HEK293 (cell line): ENCODE data around the gene FIGNL1.
A peak's percentile ranks its signal among the peaks of the same experiment; 100 is the strongest.

Source experiments
- CTCF ChIA-PET: fragments of 350-600 bp; formaldehyde crosslinking; extraction: SDS; loops from one replicate; lab custom pipeline; 2021; ENCODE audit warnings: antibody characterized with exemption; lab: Yijun Ruan, JAX
- POLR2A ChIA-PET: fragments of 300-600 bp; formaldehyde crosslinking; extraction: SDS; loops from one replicate; lab custom pipeline; 2020; ENCODE audit warnings: antibody characterized with exemption, inconsistent platforms; lab: Yijun Ruan, JAX
- H3K27ac ChIP-seq: fragments of 200-500 bp; sonication (Bioruptor generic); 2 replicates; pipeline ENCODE4 v1.5.1; 2014; ENCODE audit warnings: low read depth, low read length, control low read depth, inconsistent platforms; ENCODE audit errors: extremely low read depth
- H3K36me3 ChIP-seq, 2 experiments: fragments of 200-500 bp in 1 of 2; sonication (Bioruptor generic) in 1 of 2; 1 replicate in 1 of 2; 2 replicates in 1 of 2; pipeline ENCODE4 v1.5.1; 2014 to 2017; ENCODE audit warnings: inconsistent platforms in 2 of 2, low read length in 2 of 2; ENCODE audit not compliant: control insufficient read depth in 2 of 2, insufficient read depth in 1 of 2
- H3K4me1 ChIP-seq: fragments of 200-500 bp; sonication (Bioruptor generic); 2 replicates; pipeline ENCODE4 v1.5.1; 2014; ENCODE audit warnings: mild to moderate bottlenecking, low read length, inconsistent platforms; ENCODE audit not compliant: control insufficient read depth, insufficient read depth
- H3K4me3 ChIP-seq: 2 replicates; pipeline ENCODE4 v1.5.1; 2011; ENCODE audit warnings: low read depth, mild to moderate bottlenecking, control low read depth, low read length, moderate library complexity
- H3K9me3 ChIP-seq: fragments of 200-500 bp; sonication (Bioruptor generic); 2 replicates; pipeline ENCODE4 v1.5.1; 2014; ENCODE audit warnings: low read depth, low read length, inconsistent platforms; ENCODE audit not compliant: control insufficient read depth, insufficient read depth
- EGR2 ChIP-seq: fragments of 450-650 bp; formaldehyde crosslinking; IDR thresholded peaks from 2 replicates; pipeline ENCODE4 v1.5.1; 2016; ENCODE audit warnings: low read depth, missing biosample characterization, missing genetic modification characterization
- HOXA7 ChIP-seq: sonication (generic); formaldehyde crosslinking; IDR thresholded peaks from 2 replicates; pipeline ENCODE4 v1.8.1; 2022; ENCODE audit warnings: missing genetic modification reagents, borderline replicate concordance
- KLF16 ChIP-seq: fragments of 450-650 bp; formaldehyde crosslinking; IDR thresholded peaks from 2 replicates; pipeline ENCODE4 v1.5.1; 2017; ENCODE audit warnings: missing biosample characterization, missing genetic modification characterization
- MZF1 ChIP-seq: fragments of 450-650 bp; formaldehyde crosslinking; IDR thresholded peaks from 2 replicates; pipeline ENCODE4 v1.5.1; 2017; ENCODE audit warnings: missing biosample characterization, missing genetic modification characterization, borderline replicate concordance
- SP7 ChIP-seq: fragments of 450-650 bp; formaldehyde crosslinking; IDR thresholded peaks from 2 replicates; pipeline ENCODE4 v1.5.1; 2016; ENCODE audit warnings: missing biosample characterization, missing genetic modification characterization
- ZBTB1 ChIP-seq: fragments of 450-650 bp; formaldehyde crosslinking; IDR thresholded peaks from 2 replicates; pipeline ENCODE4 v1.5.1; 2016; ENCODE audit warnings: missing biosample characterization, missing genetic modification characterization
- ZBTB20 ChIP-seq: fragments of 450-650 bp; formaldehyde crosslinking; IDR thresholded peaks from 2 replicates; pipeline ENCODE4 v1.5.1; 2016; ENCODE audit warnings: missing biosample characterization, missing genetic modification characterization
- ZBTB48 ChIP-seq: fragments of 450-650 bp; formaldehyde crosslinking; IDR thresholded peaks from 2 replicates; pipeline ENCODE4 v1.5.1; 2016; ENCODE audit warnings: missing biosample characterization, missing genetic modification characterization
- ZEB2 ChIP-seq: fragments of 450-650 bp; formaldehyde crosslinking; IDR thresholded peaks from 2 replicates; pipeline ENCODE4 v1.5.1; 2016; ENCODE audit warnings: missing biosample characterization, missing genetic modification characterization
- ZFP37 ChIP-seq: fragments of 450-650 bp; formaldehyde crosslinking; IDR thresholded peaks from 2 replicates; pipeline ENCODE4 v1.5.1; 2016; ENCODE audit warnings: missing biosample characterization, missing genetic modification characterization
- ZFP41 ChIP-seq: fragments of 450-650 bp; formaldehyde crosslinking; IDR thresholded peaks from 2 replicates; pipeline ENCODE4 v1.5.1; 2016; ENCODE audit warnings: missing biosample characterization, missing genetic modification characterization, borderline replicate concordance
- ZNF155 ChIP-seq: fragments of 450-650 bp; formaldehyde crosslinking; IDR thresholded peaks from 2 replicates; pipeline ENCODE4 v1.5.1; 2016; ENCODE audit warnings: missing biosample characterization, missing genetic modification characterization
- ZNF248 ChIP-seq: fragments of 450-650 bp; formaldehyde crosslinking; IDR thresholded peaks from 2 replicates; pipeline ENCODE4 v1.5.1; 2017; ENCODE audit warnings: missing biosample characterization, missing genetic modification characterization
- ZNF274 ChIP-seq, 2 experiments: fragments of 200-500 bp in 1 of 2; fragments of 450-650 bp in 1 of 2; sonication (Bioruptor generic) in 1 of 2; formaldehyde crosslinking in 1 of 2; IDR thresholded peaks; 2 replicates each; pipeline versions ENCODE4 v1.5.1 to v1.6.1; 2014 to 2016; ENCODE audit warnings: borderline replicate concordance in 1 of 2, inconsistent platforms in 1 of 2, low read length in 1 of 2, missing biosample characterization in 1 of 2, missing genetic modification characterization in 1 of 2
- ZNF292 ChIP-seq: fragments of 450-650 bp; formaldehyde crosslinking; IDR thresholded peaks from 2 replicates; pipeline ENCODE4 v1.5.1; 2016; ENCODE audit warnings: low read depth, missing biosample characterization, missing genetic modification characterization, borderline replicate concordance
- ZNF311 ChIP-seq: fragments of 450-650 bp; formaldehyde crosslinking; IDR thresholded peaks from 2 replicates; pipeline ENCODE4 v1.5.1; 2017; ENCODE audit warnings: missing biosample characterization, missing genetic modification characterization, borderline replicate concordance
- ZNF37A ChIP-seq: fragments of 450-650 bp; IDR thresholded peaks from 2 replicates; pipeline ENCODE4 v1.5.1; 2018; ENCODE audit warnings: missing biosample characterization, missing genetic modification characterization
- ZNF548 ChIP-seq: fragments of 450-650 bp; formaldehyde crosslinking; IDR thresholded peaks from 2 replicates; pipeline ENCODE4 v1.5.1; 2016; ENCODE audit warnings: missing biosample characterization, missing genetic modification characterization
- ZNF555 ChIP-seq: fragments of 450-650 bp; formaldehyde crosslinking; conservative IDR thresholded peaks from 2 replicates; pipeline ENCODE4 v1.5.1; 2017; ENCODE audit warnings: missing biosample characterization, mild to moderate bottlenecking, missing genetic modification characterization, inconsistent platforms
- ZNF600 ChIP-seq: fragments of 450-650 bp; formaldehyde crosslinking; IDR thresholded peaks from 2 replicates; pipeline ENCODE4 v1.5.1; 2016; ENCODE audit warnings: missing biosample characterization, missing genetic modification characterization
- ZNF677 ChIP-seq: fragments of 450-650 bp; IDR thresholded peaks from 2 replicates; pipeline ENCODE4 v1.5.0; 2018; ENCODE audit warnings: missing biosample characterization, mild to moderate bottlenecking, missing genetic modification characterization, moderate library complexity
- ZNF747 ChIP-seq: fragments of 450-650 bp; formaldehyde crosslinking; IDR thresholded peaks from 2 replicates; pipeline ENCODE4 v1.5.1; 2016; ENCODE audit warnings: missing biosample characterization, missing genetic modification characterization
- ZNF76 ChIP-seq: fragments of 450-650 bp; formaldehyde crosslinking; IDR thresholded peaks from 2 replicates; pipeline ENCODE4; 2016; ENCODE audit warnings: low read depth, missing biosample characterization, missing genetic modification characterization, borderline replicate concordance
- ZNF776 ChIP-seq: fragments of 450-650 bp; formaldehyde crosslinking; IDR thresholded peaks from 2 replicates; pipeline ENCODE4 v1.5.0; 2017; ENCODE audit warnings: missing biosample characterization, missing genetic modification characterization, borderline replicate concordance
- ZXDB ChIP-seq: fragments of 450-650 bp; formaldehyde crosslinking; IDR thresholded peaks from 2 replicates; pipeline ENCODE4 v1.5.1; 2016; ENCODE audit warnings: missing biosample characterization, missing genetic modification characterization
- TF ChIP-seq, protein P1 (sequence below): fragments of 450-650 bp; formaldehyde crosslinking; IDR thresholded peaks from 2 replicates; pipeline ENCODE4 v1.5.0; 2017; ENCODE audit warnings: missing biosample characterization, missing genetic modification characterization, borderline replicate concordance
- TF ChIP-seq, protein P2 (sequence below): fragments of 450-650 bp; formaldehyde crosslinking; IDR thresholded peaks from 2 replicates; pipeline ENCODE4 v1.5.1; 2017; ENCODE audit warnings: missing biosample characterization, missing genetic modification characterization
- TF ChIP-seq, protein P3 (sequence below): fragments of 450-650 bp; formaldehyde crosslinking; IDR thresholded peaks from 2 replicates; pipeline ENCODE4 v1.5.1; 2016; ENCODE audit warnings: missing biosample characterization, missing genetic modification characterization

Gene FIGNL1

DNA sequence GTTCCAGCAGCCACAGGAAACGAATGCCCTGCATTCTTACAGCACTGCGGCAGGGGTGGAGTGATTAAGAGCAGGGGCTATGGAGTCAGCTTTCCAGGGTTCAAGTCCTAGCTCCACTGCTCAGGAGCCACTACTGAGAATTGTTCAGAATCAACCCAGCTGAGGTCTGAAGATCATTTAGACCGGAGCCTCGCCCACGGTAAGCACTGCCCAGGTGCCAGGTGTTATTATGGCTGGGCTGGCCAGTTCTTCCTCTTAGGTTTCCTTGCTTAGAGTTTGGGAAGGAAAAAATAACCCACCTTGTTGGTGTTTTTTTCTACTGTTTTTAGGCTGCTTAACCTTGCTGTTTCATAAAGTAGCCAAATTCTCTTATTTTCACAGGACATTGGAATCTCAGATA is 4.8 kb upstream of the FIGNL1 start:
- CTCF ChIA-PET: interaction anchor here (4.4 kb wide), 1 partner anchor 13 kb away, joined by 18 read pairs; no protein-coding TSS in a partner anchor
- Histone ChIP-seq H3K27ac (no peak overlapping the region), H3K9me3 (no peaks in the 10 kb centered on the region), H3K4me1 (no peaks in the 10 kb centered on the region), H3K4me3 (no peak overlapping the region), H3K36me3 (no peaks in the 10 kb centered on the region)
- TF ChIP-seq ZNF76 (tag by site-specific recombination) (no peak), ZNF292 (tag by site-specific recombination) (no peak), ZNF600 (tag by site-specific recombination) (no peak), MZF1 (tag by site-specific recombination) (no peak), ZNF274 (IDR thresholded peaks at IDR 0.05; ENCODE audit: low read length) (no peak), ZNF274 (tag by site-specific recombination; IDR thresholded peaks at IDR 0.05; ENCODE audit: borderline replicate concordance) (no peak), ZNF747 (tag by site-specific recombination) (no peak), ZFP41 (no peak), ZNF155 (tag by site-specific recombination) (no peak), ZNF248 (tag by site-specific recombination) (no peak), ZNF555 (no peak), HOXA7 (CRISPR knock-in tag) (no peak), ZEB2 (tag by site-specific recombination) (no peak), ZNF311 (tag by site-specific recombination) (no peak), ZNF776 (tag by site-specific recombination) (no peak), ZBTB20 (tag by site-specific recombination) (no peak), ZNF548 (tag by site-specific recombination) (no peak), ZXDB (no peak)
- TF ChIP-seq, protein P1, sequence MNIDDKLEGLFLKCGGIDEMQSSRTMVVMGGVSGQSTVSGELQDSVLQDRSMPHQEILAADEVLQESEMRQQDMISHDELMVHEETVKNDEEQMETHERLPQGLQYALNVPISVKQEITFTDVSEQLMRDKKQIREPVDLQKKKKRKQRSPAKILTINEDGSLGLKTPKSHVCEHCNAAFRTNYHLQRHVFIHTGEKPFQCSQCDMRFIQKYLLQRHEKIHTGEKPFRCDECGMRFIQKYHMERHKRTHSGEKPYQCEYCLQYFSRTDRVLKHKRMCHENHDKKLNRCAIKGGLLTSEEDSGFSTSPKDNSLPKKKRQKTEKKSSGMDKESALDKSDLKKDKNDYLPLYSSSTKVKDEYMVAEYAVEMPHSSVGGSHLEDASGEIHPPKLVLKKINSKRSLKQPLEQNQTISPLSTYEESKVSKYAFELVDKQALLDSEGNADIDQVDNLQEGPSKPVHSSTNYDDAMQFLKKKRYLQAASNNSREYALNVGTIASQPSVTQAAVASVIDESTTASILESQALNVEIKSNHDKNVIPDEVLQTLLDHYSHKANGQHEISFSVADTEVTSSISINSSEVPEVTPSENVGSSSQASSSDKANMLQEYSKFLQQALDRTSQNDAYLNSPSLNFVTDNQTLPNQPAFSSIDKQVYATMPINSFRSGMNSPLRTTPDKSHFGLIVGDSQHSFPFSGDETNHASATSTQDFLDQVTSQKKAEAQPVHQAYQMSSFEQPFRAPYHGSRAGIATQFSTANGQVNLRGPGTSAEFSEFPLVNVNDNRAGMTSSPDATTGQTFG: no peak
- POLR2A ChIA-PET: no interaction called here

DNA sequence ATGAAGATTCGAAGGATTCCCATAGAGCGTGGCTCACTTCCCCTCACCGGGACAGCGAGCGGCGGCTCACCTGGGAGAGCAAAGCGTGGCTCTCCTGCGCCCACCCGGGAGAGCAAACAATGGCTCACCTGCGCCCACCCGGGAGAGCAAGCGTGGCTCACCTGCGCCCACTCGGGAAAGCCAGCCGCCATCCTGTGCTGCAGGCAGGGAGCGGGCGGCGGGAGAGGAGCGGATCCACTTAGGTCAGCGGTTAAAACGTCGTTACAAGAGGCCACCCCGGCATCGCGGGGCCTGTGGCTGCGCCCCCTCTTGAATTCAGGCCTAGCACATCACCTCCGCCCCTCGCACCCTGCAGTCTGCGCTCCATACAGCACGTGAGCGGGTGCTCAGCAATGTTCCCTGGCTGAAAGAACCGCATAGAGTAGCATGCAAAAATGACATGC is 461 bp upstream of the FIGNL1 start:
- peaks cover 11 to 20% of the 10 kb centered on the region in 2 experiments; a peak in 2 of 3 replicates for H3K36me3 ChIP-seq
- no peaks in the 10 kb centered on the region for H3K9me3 ChIP-seq
- H3K27ac ChIP-seq: peak overlapping the region; percentile 78
- peaks cover 12% of the 10 kb centered on the region for H3K4me1 ChIP-seq
- H3K4me3 ChIP-seq: peak overlapping the region; percentile 95
- ChIA-PET CTCF (no interaction called here), POLR2A (no interaction called here)
- TF ChIP-seq, protein P2, sequence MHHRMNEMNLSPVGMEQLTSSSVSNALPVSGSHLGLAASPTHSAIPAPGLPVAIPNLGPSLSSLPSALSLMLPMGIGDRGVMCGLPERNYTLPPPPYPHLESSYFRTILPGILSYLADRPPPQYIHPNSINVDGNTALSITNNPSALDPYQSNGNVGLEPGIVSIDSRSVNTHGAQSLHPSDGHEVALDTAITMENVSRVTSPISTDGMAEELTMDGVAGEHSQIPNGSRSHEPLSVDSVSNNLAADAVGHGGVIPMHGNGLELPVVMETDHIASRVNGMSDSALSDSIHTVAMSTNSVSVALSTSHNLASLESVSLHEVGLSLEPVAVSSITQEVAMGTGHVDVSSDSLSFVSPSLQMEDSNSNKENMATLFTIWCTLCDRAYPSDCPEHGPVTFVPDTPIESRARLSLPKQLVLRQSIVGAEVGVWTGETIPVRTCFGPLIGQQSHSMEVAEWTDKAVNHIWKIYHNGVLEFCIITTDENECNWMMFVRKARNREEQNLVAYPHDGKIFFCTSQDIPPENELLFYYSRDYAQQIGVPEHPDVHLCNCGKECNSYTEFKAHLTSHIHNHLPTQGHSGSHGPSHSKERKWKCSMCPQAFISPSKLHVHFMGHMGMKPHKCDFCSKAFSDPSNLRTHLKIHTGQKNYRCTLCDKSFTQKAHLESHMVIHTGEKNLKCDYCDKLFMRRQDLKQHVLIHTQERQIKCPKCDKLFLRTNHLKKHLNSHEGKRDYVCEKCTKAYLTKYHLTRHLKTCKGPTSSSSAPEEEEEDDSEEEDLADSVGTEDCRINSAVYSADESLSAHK (tag by site-specific recombination): no peak
- TF ChIP-seq ZFP37 (tag by site-specific recombination): no peak
- no peak for TF ChIP-seq ZBTB1
- TF ChIP-seq SP7 (tag by site-specific recombination): no peak
- TF ChIP-seq, protein P3, sequence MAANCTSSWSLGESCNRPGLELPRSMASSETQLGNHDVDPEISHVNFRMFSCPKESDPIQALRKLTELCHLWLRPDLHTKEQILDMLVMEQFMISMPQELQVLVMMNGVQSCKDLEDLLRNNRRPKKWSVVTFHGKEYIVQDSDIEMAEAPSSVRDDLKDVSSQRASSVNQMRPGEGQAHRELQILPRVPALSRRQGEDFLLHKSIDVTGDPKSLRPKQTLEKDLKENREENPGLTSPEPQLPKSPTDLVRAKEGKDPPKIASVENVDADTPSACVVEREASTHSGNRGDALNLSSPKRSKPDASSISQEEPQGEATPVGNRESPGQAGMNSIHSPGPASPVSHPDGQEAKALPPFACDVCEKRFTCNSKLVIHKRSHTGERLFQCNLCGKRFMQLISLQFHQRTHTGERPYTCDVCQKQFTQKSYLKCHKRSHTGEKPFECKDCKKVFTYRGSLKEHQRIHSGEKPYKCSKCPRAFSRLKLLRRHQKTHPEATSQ (tag by site-specific recombination): no peak
- TF ChIP-seq KLF16 (tag by site-specific recombination): no peak
- no peak for TF ChIP-seq ZBTB48 (tag by site-specific recombination)
- TF ChIP-seq EGR2 (tag by site-specific recombination): no peak
- no peak for TF ChIP-seq ZNF37A (tag by site-specific recombination)
- TF ChIP-seq ZNF677: no peak
